ENCODE measurements around the gene NSF. TPM values are rescaled to one million over a fixed set of nuclear protein-coding genes. Genes with fewer than 3 reads are reported as not detected.
A peak's percentile ranks its signal among the peaks of the same experiment; 100 is the strongest.

The NSF gene
- total RNA-seq, 1 donor from 2014 or later, result 43.0 TPM

DNA sequence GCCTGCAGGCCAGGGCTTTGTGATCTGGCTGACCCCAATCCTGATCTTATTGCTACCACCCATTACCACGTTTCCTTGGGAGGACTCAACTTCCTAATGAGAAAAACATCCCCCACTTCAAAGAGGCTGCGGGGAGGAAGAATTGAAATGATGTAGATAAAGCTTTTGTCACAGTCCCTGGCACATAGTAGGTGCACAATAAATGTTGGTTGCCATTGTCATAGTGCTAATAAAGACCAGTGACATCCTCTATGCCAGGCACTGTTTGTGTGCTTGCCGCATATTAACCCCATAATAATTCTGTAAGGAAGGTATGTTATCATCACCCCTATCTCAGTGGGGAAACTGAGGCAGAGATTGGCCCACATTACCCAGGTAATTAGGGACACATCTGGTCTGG, 205.6 kb downstream of the NSF start:
- no peak for DNase-seq (ENCODE audit: low spot score)
- Histone ChIP-seq H3K9me3 (ENCODE audit: low read depth) (no peaks in the 10 kb centered on the region), H3K4me2 (no peak overlapping the region), H3K27ac (no peak overlapping the region), H3K4me1 (no peaks in the 10 kb centered on the region), H3K4me3 (no peak overlapping the region), H3K27me3 (peaks cover 33% of the 10 kb centered on the region), H3K9ac (no peak overlapping the region), H3K36me3 (no peaks in the 10 kb centered on the region), H2AFZ (replicated peaks) (no peak overlapping the region), H4K20me1 (ENCODE audit: low read depth) (no peaks in the 10 kb centered on the region), H3K79me2 (ENCODE audit: low read depth) (no peaks in the 10 kb centered on the region), H3F3A (ENCODE audit: low read depth) (no peaks in the 10 kb centered on the region)
- H3K36me3 Mint-ChIP-seq, result peaks cover 29% of the 10 kb centered on the region
- H3K27ac Mint-ChIP-seq, result no peak overlapping the region
- TF ChIP-seq, protein P1, sequence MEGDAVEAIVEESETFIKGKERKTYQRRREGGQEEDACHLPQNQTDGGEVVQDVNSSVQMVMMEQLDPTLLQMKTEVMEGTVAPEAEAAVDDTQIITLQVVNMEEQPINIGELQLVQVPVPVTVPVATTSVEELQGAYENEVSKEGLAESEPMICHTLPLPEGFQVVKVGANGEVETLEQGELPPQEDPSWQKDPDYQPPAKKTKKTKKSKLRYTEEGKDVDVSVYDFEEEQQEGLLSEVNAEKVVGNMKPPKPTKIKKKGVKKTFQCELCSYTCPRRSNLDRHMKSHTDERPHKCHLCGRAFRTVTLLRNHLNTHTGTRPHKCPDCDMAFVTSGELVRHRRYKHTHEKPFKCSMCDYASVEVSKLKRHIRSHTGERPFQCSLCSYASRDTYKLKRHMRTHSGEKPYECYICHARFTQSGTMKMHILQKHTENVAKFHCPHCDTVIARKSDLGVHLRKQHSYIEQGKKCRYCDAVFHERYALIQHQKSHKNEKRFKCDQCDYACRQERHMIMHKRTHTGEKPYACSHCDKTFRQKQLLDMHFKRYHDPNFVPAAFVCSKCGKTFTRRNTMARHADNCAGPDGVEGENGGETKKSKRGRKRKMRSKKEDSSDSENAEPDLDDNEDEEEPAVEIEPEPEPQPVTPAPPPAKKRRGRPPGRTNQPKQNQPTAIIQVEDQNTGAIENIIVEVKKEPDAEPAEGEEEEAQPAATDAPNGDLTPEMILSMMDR (IDR thresholded peaks at IDR 0.05), result no peak
- no peak for TF ChIP-seq EZH2phosphoT487 (IDR thresholded peaks at IDR 0.05)
- TF ChIP-seq EZH2 (IDR thresholded peaks at IDR 0.05), result no peak
- H3K4me3 Mint-ChIP-seq, result no peak overlapping the region
- H3K9me3 Mint-ChIP-seq, result no peaks in the 10 kb centered on the region
- peaks cover 8% of the 10 kb centered on the region for H3K27me3 Mint-ChIP-seq (ENCODE audit: insufficient read depth, low read depth)
- peaks cover 37% of the 10 kb centered on the region for H3K4me1 Mint-ChIP-seq

DNA sequence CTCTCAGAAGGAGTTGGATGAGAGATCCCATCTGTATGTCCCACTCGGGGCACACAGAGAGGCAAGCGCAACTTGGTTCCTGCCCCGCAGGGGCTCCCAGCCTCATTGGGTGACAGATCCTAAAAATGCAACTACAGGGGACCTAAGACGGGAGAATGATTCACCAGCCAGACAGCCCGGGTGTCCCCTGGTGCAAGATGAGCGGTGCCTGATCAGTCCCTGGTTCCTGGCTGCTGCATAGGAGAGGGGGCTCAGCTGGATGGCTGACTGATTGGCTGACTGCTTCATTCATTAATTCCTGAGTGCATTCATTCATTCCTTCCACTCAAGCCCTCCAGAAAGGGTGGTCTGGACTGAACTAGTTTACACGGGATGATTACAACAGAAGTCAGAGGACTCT, 206.1 kb downstream of the NSF start:
- Mint-ChIP-seq H3K4me1 (peaks cover 34% of the 10 kb centered on the region), H3K36me3 (peaks cover 27% of the 10 kb centered on the region), H3K27me3 (ENCODE audit: insufficient read depth, low read depth) (peaks cover 9% of the 10 kb centered on the region), H3K27ac (no peak overlapping the region), H3K4me3 (no peak overlapping the region), H3K9me3 (no peaks in the 10 kb centered on the region)
- TF ChIP-seq EZH2phosphoT487 (IDR thresholded peaks at IDR 0.05), result no peak
- TF ChIP-seq, protein P1 (IDR thresholded peaks at IDR 0.05), result no peak
- no peak for TF ChIP-seq EZH2 (IDR thresholded peaks at IDR 0.05)
- Histone ChIP-seq H4K20me1 (ENCODE audit: low read depth) (no peaks in the 10 kb centered on the region), H3K4me3 (no peak overlapping the region), H3K36me3 (no peaks in the 10 kb centered on the region), H3K4me2 (no peak overlapping the region), H3K9ac (no peak overlapping the region), H3K9me3 (ENCODE audit: low read depth) (no peaks in the 10 kb centered on the region), H2AFZ (replicated peaks) (no peak overlapping the region), H3K27ac (no peak overlapping the region), H3K27me3 (peaks cover 30% of the 10 kb centered on the region), H3K79me2 (ENCODE audit: low read depth) (no peaks in the 10 kb centered on the region), H3F3A (ENCODE audit: low read depth) (no peaks in the 10 kb centered on the region), H3K4me1 (no peaks in the 10 kb centered on the region)
- DNase-seq (ENCODE audit: low spot score), result no peak

DNA sequence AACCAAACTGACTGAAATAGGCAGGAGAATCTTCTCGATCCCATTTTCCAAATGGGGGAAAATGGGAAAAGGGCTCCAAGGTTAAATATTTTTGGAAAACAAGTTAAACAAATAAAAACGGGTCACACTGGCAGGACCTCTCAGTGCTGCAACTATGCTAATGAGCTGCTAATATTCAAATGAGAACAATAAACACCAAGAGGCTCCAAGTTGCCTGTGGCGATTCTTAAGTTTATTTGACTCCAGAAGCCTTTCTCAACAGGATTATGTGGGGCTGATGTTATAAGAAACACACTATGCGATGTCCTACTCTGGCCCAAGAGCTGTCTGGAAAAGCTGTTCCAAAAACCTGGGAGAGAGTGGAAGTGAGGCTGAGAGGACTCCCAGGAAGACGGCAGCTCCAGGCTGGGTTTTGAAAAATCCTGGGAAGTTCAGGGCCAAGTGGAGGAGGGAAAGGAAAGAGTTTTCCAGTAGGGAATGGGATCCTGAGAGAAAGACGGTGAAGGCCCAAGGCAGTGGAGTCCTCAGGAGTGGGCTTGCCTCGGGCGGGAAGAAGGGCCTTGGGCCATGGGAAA, 206.6 kb downstream of the NSF start:
- Histone ChIP-seq H4K20me1 (ENCODE audit: low read depth) (no peaks in the 10 kb centered on the region), H3F3A (ENCODE audit: low read depth) (no peaks in the 10 kb centered on the region), H3K9me3 (ENCODE audit: low read depth) (no peaks in the 10 kb centered on the region), H3K36me3 (no peaks in the 10 kb centered on the region), H3K27ac (no peak overlapping the region), H3K9ac (no peak overlapping the region), H3K4me1 (no peaks in the 10 kb centered on the region), H3K4me3 (no peak overlapping the region), H3K79me2 (ENCODE audit: low read depth) (no peaks in the 10 kb centered on the region), H3K27me3 (peaks cover 25% of the 10 kb centered on the region), H3K4me2 (no peak overlapping the region), H2AFZ (replicated peaks) (no peak overlapping the region)
- TF ChIP-seq EZH2phosphoT487 (IDR thresholded peaks at IDR 0.05) (no peak), EZH2 (IDR thresholded peaks at IDR 0.05) (no peak)
- TF ChIP-seq, protein P1 (IDR thresholded peaks at IDR 0.05), result no peak
- Mint-ChIP-seq H3K36me3 (peaks cover 26% of the 10 kb centered on the region), H3K27me3 (ENCODE audit: insufficient read depth, low read depth) (peaks cover 11% of the 10 kb centered on the region), H3K27ac (peak overlapping the region; percentile 67), H3K9me3 (no peaks in the 10 kb centered on the region), H3K4me3 (no peak overlapping the region), H3K4me1 (peaks cover 30% of the 10 kb centered on the region)
- no peak for DNase-seq (ENCODE audit: low spot score)

Measured in neural progenitor cell (in vitro differentiated cells).